Neural cell (in vitro differentiated cells): ENCODE results near the gene GYPE.
"Not testable (repeated sequence)": the region's sequence is repeated elsewhere in the genome, so short reads cannot be mapped to it uniquely, and the experiment has no call there.

Experiments used
- MXI1 ChIP-seq: fragments of 450-650 bp; conservative IDR thresholded peaks from 2 replicates; pipeline ENCODE4 v1.6.1; 2014; ENCODE audit warnings: antibody characterized with exemption, mild to moderate bottlenecking; ENCODE audit not compliant: poor library complexity, severe bottlenecking
- POLR2AphosphoS5 ChIP-seq: IDR thresholded peaks from 2 replicates; pipeline ENCODE4 v1.6.1; 2012
- RAD21 ChIP-seq: fragments of 450-650 bp; conservative IDR thresholded peaks from 2 replicates; pipeline ENCODE4 v1.6.1; 2014; ENCODE audit warnings: antibody characterized with exemption, mild to moderate bottlenecking, moderate library complexity
- TF ChIP-seq, protein P1 (sequence below): fragments of 450-650 bp; IDR thresholded peaks from 2 replicates; pipeline ENCODE4 v1.5.1; 2014; ENCODE audit warnings: antibody characterized with exemption, mild to moderate bottlenecking, moderate library complexity; ENCODE audit not compliant: poor library complexity, severe bottlenecking

DNA sequence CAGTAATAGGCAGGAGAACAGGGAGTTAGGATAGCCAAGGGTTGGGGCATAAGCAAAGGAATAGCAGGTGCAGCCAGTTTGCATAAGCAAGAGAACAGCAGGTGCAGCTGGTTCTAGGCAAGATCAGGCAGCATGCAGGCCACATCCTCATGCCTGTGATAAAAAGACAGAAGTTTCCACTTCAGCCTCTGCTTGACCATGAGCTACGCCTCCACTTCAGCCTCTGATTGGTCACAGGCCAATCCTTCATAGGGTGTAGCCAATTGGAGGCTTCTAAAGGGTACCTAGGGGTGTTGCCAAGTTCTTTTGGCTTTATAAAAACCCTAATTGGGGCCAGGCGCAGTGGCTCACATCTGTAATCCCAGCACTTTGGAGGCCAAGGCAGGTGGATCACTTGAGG is 30.0 kb downstream of the GYPE start:
- TF ChIP-seq, protein P1, sequence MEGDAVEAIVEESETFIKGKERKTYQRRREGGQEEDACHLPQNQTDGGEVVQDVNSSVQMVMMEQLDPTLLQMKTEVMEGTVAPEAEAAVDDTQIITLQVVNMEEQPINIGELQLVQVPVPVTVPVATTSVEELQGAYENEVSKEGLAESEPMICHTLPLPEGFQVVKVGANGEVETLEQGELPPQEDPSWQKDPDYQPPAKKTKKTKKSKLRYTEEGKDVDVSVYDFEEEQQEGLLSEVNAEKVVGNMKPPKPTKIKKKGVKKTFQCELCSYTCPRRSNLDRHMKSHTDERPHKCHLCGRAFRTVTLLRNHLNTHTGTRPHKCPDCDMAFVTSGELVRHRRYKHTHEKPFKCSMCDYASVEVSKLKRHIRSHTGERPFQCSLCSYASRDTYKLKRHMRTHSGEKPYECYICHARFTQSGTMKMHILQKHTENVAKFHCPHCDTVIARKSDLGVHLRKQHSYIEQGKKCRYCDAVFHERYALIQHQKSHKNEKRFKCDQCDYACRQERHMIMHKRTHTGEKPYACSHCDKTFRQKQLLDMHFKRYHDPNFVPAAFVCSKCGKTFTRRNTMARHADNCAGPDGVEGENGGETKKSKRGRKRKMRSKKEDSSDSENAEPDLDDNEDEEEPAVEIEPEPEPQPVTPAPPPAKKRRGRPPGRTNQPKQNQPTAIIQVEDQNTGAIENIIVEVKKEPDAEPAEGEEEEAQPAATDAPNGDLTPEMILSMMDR: not testable (repeated sequence)
- not testable (repeated sequence) for TF ChIP-seq MXI1, POLR2AphosphoS5, RAD21
